ENCODE results near the gene PRIM1. TPM values are rescaled to one million over a fixed set of nuclear protein-coding genes. Genes with fewer than 3 reads are reported as not detected.

PRIM1 gene
- total RNA-seq, 1 experiment from 2014 or later = 50.7 TPM

DNA sequence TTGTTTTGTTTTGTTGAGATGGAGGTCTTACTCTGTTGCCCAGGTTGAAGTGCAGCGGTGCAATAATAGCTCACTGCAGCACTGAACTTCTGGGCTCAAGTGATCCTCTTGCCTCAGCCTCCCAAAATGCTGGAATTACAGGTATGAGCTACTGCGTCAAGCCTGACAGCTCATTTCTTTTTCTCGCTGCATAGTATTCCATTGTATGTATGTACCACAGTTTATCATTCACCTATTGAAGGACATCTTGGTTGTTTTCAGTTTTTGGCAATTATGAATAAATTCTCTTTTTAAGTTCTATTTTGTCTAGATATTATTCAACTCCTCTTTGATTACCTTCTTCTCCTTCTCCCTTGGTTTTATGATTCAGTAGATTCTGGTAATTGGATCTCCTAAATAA, 24.5 kb upstream of the PRIM1 start:
- H2BK120ac ChIP-seq (ENCODE audit: low read depth, low read length, poor library complexity, severe bottlenecking) = no peak overlapping the region
- H3K4ac ChIP-seq (ENCODE audit: low read depth, low read length) = no peak overlapping the region
- no peak overlapping the region for H2BK5ac ChIP-seq (ENCODE audit: insufficient read length, low read length)
- H4K8ac ChIP-seq (replicated peaks; ENCODE audit: insufficient read length, low read depth, low read length) = no peak overlapping the region
- H3K14ac ChIP-seq (ENCODE audit: insufficient read depth, low read length) = no peak overlapping the region
- H3K56ac ChIP-seq (ENCODE audit: insufficient read length, low read depth, low read length) = no peak overlapping the region
- no peaks in the 10 kb centered on the region; the same call in 1 of the 2 replicates for H3K27me3 Mint-ChIP-seq (ENCODE audit: low read depth)
- H2BK20ac ChIP-seq (ENCODE audit: low read depth, low read length, poor library complexity, severe bottlenecking) = no peak overlapping the region
- no peak overlapping the region for H2BK15ac ChIP-seq (ENCODE audit: low read depth, low read length)
- peaks cover 8 to 15% (median 9%) of the 10 kb centered on the region in 3 experiments for H3K36me3 Mint-ChIP-seq (ENCODE audit: insufficient read depth in 1 of 3, low read depth in 3 of 3)
- no peak overlapping the region for H3K27ac Mint-ChIP-seq
- no peak overlapping the region for H3K23ac ChIP-seq (ENCODE audit: insufficient read length, low read depth, low read length)
- no peak overlapping the region for H3K4me2 ChIP-seq (ENCODE audit: insufficient read depth, insufficient read length, low read length)
- no peak overlapping the region for H4K91ac ChIP-seq (ENCODE audit: insufficient read length, low read depth, low read length)
- peaks cover 12 to 16% of the 10 kb centered on the region in 2 experiments for H3K9me3 Mint-ChIP-seq
- H3K27me3 ChIP-seq (ENCODE audit: insufficient read depth, low read length) = no peaks in the 10 kb centered on the region
- H2AK5ac ChIP-seq (ENCODE audit: insufficient read length, low read length) = no peak overlapping the region
- no peak overlapping the region for H3K4me3 Mint-ChIP-seq
- H3K27ac ChIP-seq (ENCODE audit: insufficient read length, low read depth, low read length) = no peak overlapping the region
- no peak overlapping the region for H4K5ac ChIP-seq (ENCODE audit: insufficient read length, low read depth, low read length)
- H3K79me2 ChIP-seq (ENCODE audit: insufficient read depth, low read length) = no peaks in the 10 kb centered on the region
- H3K9ac ChIP-seq (ENCODE audit: extremely low read depth, insufficient read length, low read length) = no peak overlapping the region
- no CpG with 5 or more reads among the region's 3 CpGs for whole genome bisulfite sequencing (ENCODE audit: extremely low coverage, insufficient read length, low lambda C conversion rate)
- no peaks in the 10 kb centered on the region for H3K9me3 ChIP-seq (ENCODE audit: control insufficient read depth, low read depth, low read length)
- no peak for DNase-seq
- no peaks in the 10 kb centered on the region for H4K20me1 ChIP-seq (ENCODE audit: control insufficient read depth, insufficient read depth, insufficient read length)
- no peak overlapping the region for H3T11ph ChIP-seq (ENCODE audit: low read length)
- H2BK12ac ChIP-seq (ENCODE audit: insufficient read length, low read depth, low read length) = no peak overlapping the region
- H2AFZ ChIP-seq (ENCODE audit: low read length) = no peak overlapping the region
- H3K18ac ChIP-seq (ENCODE audit: insufficient read length, low read depth, low read length) = no peak overlapping the region
- no peaks in the 10 kb centered on the region for H3K23me2 ChIP-seq (ENCODE audit: insufficient read length, low read depth, low read length, poor library complexity, severe bottlenecking)
- no peaks in the 10 kb centered on the region for H3K79me1 ChIP-seq (ENCODE audit: insufficient read depth, low read depth, low read length, poor library complexity, severe bottlenecking)
- peaks cover 5% of the 10 kb centered on the region in 2 experiments; a peak in 3 of 4 replicates for H3K4me1 Mint-ChIP-seq
- H3K4me1 ChIP-seq (ENCODE audit: insufficient read depth, low read length) = no peaks in the 10 kb centered on the region
- TF ChIP-seq, protein P1, sequence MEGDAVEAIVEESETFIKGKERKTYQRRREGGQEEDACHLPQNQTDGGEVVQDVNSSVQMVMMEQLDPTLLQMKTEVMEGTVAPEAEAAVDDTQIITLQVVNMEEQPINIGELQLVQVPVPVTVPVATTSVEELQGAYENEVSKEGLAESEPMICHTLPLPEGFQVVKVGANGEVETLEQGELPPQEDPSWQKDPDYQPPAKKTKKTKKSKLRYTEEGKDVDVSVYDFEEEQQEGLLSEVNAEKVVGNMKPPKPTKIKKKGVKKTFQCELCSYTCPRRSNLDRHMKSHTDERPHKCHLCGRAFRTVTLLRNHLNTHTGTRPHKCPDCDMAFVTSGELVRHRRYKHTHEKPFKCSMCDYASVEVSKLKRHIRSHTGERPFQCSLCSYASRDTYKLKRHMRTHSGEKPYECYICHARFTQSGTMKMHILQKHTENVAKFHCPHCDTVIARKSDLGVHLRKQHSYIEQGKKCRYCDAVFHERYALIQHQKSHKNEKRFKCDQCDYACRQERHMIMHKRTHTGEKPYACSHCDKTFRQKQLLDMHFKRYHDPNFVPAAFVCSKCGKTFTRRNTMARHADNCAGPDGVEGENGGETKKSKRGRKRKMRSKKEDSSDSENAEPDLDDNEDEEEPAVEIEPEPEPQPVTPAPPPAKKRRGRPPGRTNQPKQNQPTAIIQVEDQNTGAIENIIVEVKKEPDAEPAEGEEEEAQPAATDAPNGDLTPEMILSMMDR (conservative IDR thresholded peaks at IDR 0.05) = no peak
